Caco-2 (cell line): Measurements from ENCODE around the gene IMPDH2. TPM values are rescaled to one million over a fixed set of nuclear protein-coding genes. Genes with fewer than 3 reads are reported as not detected.

ENCODE experiments used
- Bru-seq: library from RNA; stranded (reverse); fragments of 400-500 nt; gene quantifications from one replicate; lab custom pipeline; 2021; lab: Mats Ljungman, UMichigan
- BruChase-seq, 2 experiments: library from RNA; stranded (reverse); fragments of 400-500 nt; gene quantifications; one replicate each; lab custom pipeline; 2021; lab: Mats Ljungman, UMichigan
- BruUV-seq: library from RNA; stranded (reverse); fragments of 400-500 nt; replicated peaks from 2 replicates; lab custom pipeline; 2021; lab: Mats Ljungman, UMichigan
- CTCF ChIA-PET: fragments of 300-600 bp; sonication (Branson Sonifier 250); formaldehyde crosslinking; loops from one replicate; lab custom pipeline; 2022; ENCODE audit warnings: antibody characterized with exemption; lab: Charles Lee
- POLR2A ChIA-PET: fragments of 300-600 bp; sonication (Branson Sonifier 250); formaldehyde crosslinking; loops from one replicate; lab custom pipeline; 2022; ENCODE audit warnings: antibody characterized with exemption; lab: Charles Lee
- DNase-seq, 2 experiments: peaks; one replicate each; pipeline versions ENCODE4 v3.0.0 to v3.0.0-alpha.2; 2020 to 2022
- H3K27me3 ChIP-seq: replicated peaks from 2 replicates; pipeline ENCODE4 v1.6.0; 2011; ENCODE audit warnings: low read length; ENCODE audit not compliant: control insufficient read depth, insufficient read depth
- H3K36me3 ChIP-seq: 2 replicates; pipeline ENCODE4 v1.5.1; 2011; ENCODE audit warnings: low read length; ENCODE audit not compliant: control insufficient read depth, insufficient read depth
- H3K4me1 ChIP-seq: fragments of 250-450 bp; sonication (Bioruptor Pico); 2 replicates; pipeline ENCODE4 v1.5.1; 2020; ENCODE audit warnings: mild to moderate bottlenecking
- H3K4me3 ChIP-seq: 2 replicates; pipeline ENCODE4 v1.5.1; 2011; ENCODE audit warnings: low read depth, mild to moderate bottlenecking, control low read depth, low read length
- H3K9me3 ChIP-seq: fragments of 250-450 bp; sonication (Bioruptor Pico); 2 replicates; pipeline ENCODE4 v1.5.1; 2020; ENCODE audit warnings: mild to moderate bottlenecking, moderate library complexity
- H3K27ac Mint-ChIP-seq: one replicate; pipeline ENCODE4 v1.8.0; 2022; ENCODE audit warnings: mixed read lengths; ENCODE audit not compliant: unreplicated experiment
- H3K27me3 Mint-ChIP-seq: one replicate; pipeline ENCODE4 v1.8.0; 2022; ENCODE audit warnings: mixed read lengths; ENCODE audit not compliant: insufficient read depth, unreplicated experiment
- H3K36me3 Mint-ChIP-seq: one replicate; pipeline ENCODE4 v1.8.0; 2022; ENCODE audit warnings: mild to moderate bottlenecking, mixed read lengths; ENCODE audit not compliant: insufficient read depth, unreplicated experiment
- H3K4me1 Mint-ChIP-seq: one replicate; pipeline ENCODE4 v1.8.0; 2022; ENCODE audit warnings: low read depth, mixed read lengths; ENCODE audit not compliant: unreplicated experiment
- H3K4me3 Mint-ChIP-seq: one replicate; pipeline ENCODE4 v1.8.0; 2022; ENCODE audit warnings: mild to moderate bottlenecking, moderate library complexity, mixed read lengths; ENCODE audit not compliant: unreplicated experiment
- H3K9me3 Mint-ChIP-seq: one replicate; pipeline ENCODE4 v1.8.0; 2022; ENCODE audit warnings: mixed read lengths; ENCODE audit not compliant: unreplicated experiment
- CTCF ChIP-seq, 2 experiments: fragments of 200-600 bp in 1 of 2; IDR thresholded peaks; 1 replicate in 1 of 2; 2 replicates in 1 of 2; pipeline versions ENCODE4 v1.5.1 to v1.8.0; 2011 to 2022; ENCODE audit warnings: antibody characterized with exemption in 1 of 2, control low read depth in 1 of 2, inconsistent platforms in 1 of 2, low read depth in 1 of 2, low read length in 1 of 2, mild to moderate bottlenecking in 1 of 2, moderate library complexity in 1 of 2; ENCODE audit not compliant: insufficient read depth in 1 of 2, severe bottlenecking in 1 of 2, unreplicated experiment in 1 of 2
- intact Hi-C: fragments of 100-400 bp; cut with micrococcal nuclease; formaldehyde crosslinking; loops from one replicate; pipeline ENCODE4 v1.10.0; 2022; ENCODE audit not compliant: unreplicated experiment
- long read RNA-seq: library from polyadenylated mRNA; stranded (forward); transcript quantifications from one replicate; pipeline ENCODE4 v2.0.0, GENCODE V29; 2022
- total RNA-seq: library from RNA; stranded (reverse); gene quantifications from 2 replicates; pipeline ENCODE4 v1.2.3, GENCODE V29; 2022

Gene IMPDH2
- total RNA-seq: 233 and 240 TPM in 2 replicates
- Bru-seq, nascent RNA: percentile 90 among the genes with signal in this experiment
- percentile 92 among the genes with signal in this experiment for BruChase-seq, experiment 1, labeled RNA remaining after a 2-hour chase
- percentile 97 among the genes with signal in this experiment for BruChase-seq, experiment 2, labeled RNA remaining after a 6-hour chase
- long read RNA-seq, transcript IMPDH2-201 (14 exons, 1,643 nt): major isoform, 207 of 284 reads
- long read RNA-seq, partial matches to known transcripts: 21 of 284 reads
- long read RNA-seq, other reads (novel, unspliced or antisense): 56 of 284 reads

- no peaks in the 10 kb centered on the region for H3K9me3 Mint-ChIP-seq
- no peak for TF ChIP-seq CTCF (IDR thresholded peaks at IDR 0.05; ENCODE audit: insufficient read depth in 1 of 2, low read depth in 1 of 2, low read length in 1 of 2, severe bottlenecking in 1 of 2, unreplicated experiment in 1 of 2)
- peaks cover 93% of the 10 kb centered on the region for H3K36me3 Mint-ChIP-seq
- ChIA-PET POLR2A (interaction anchor here (0.5 to 1.7 kb wide), 14 partner anchors 7 to 446 kb away, joined by 3 to 26 read pairs (median 4); partner anchors contain the start of genes IP6K2, LAMB2, QRICH1 and USP19), CTCF (interaction anchor here (0.5 to 1.0 kb wide), 4 partner anchors 9 to 420 kb away, joined by 3 to 6 read pairs (median 4); partner anchors contain the start of gene QRICH1)
- intact Hi-C loops: loop anchor here (1.0 to 10.0 kb wide), 2 partner anchors 8 to 126 kb away; no protein-coding TSS in a partner anchor
- peak within 1 kb of the TSS; percentile 100 for H3K27ac Mint-ChIP-seq
- Histone ChIP-seq H3K9me3 (no peaks in the 10 kb centered on the region), H3K4me3 (peak within 1 kb of the TSS; percentile 52), H3K4me1 (peaks cover 12% of the 10 kb centered on the region), H3K27me3 (no peaks in the 10 kb centered on the region), H3K36me3 (peaks cover 6% of the 10 kb centered on the region)
- H3K4me3 Mint-ChIP-seq: peak within 1 kb of the TSS; percentile 97
- peaks cover 14% of the 10 kb centered on the region for H3K4me1 Mint-ChIP-seq
- TSS peak; percentile 60 for BruUV-seq
- H3K27me3 Mint-ChIP-seq: no peaks in the 10 kb centered on the region
- DNase-seq: peak; percentile 91 to 94
These were observed at the start of gene IMPDH2 for GRCh38 chr3:49028673-49029562. Gene IMPDH2, minus strand, starts transcription at chr3:49029398. Its CDS starts 48 bp downstream, at chr3:49029350.

- TF ChIP-seq CTCF (IDR thresholded peaks at IDR 0.05; ENCODE audit: insufficient read depth in 1 of 2, low read depth in 1 of 2, low read length in 1 of 2, severe bottlenecking in 1 of 2, unreplicated experiment in 1 of 2): no peak
- Histone ChIP-seq H3K4me1 (no peaks in the 10 kb centered on the region), H3K4me3 (no peak overlapping the region), H3K27me3 (no peaks in the 10 kb centered on the region), H3K9me3 (no peaks in the 10 kb centered on the region), H3K36me3 (no peaks in the 10 kb centered on the region)
- CTCF ChIA-PET: no interaction called here
- Mint-ChIP-seq H3K9me3 (no peaks in the 10 kb centered on the region), H3K27me3 (no peaks in the 10 kb centered on the region), H3K4me1 (peaks cover 6% of the 10 kb centered on the region), H3K27ac (no peak overlapping the region), H3K36me3 (peaks cover 70% of the 10 kb centered on the region), H3K4me3 (no peak overlapping the region)
- BruUV-seq: no TSS peak
- POLR2A ChIA-PET: no interaction called here
- intact Hi-C loops: no loop called here
- DNase-seq: no peak
These were observed 47.4 kb upstream of the IMPDH2 start for GRCh38 chr3:49076646-49077045.

- no peaks in the 10 kb centered on the region for H3K27me3 Mint-ChIP-seq
- DNase-seq: no peak
- peaks cover 6% of the 10 kb centered on the region for H3K4me1 Mint-ChIP-seq
- no peak for TF ChIP-seq CTCF (IDR thresholded peaks at IDR 0.05; ENCODE audit: insufficient read depth in 1 of 2, low read depth in 1 of 2, low read length in 1 of 2, severe bottlenecking in 1 of 2, unreplicated experiment in 1 of 2)
- no peaks in the 10 kb centered on the region for H3K9me3 ChIP-seq
- ChIA-PET CTCF (no interaction called here), POLR2A (no interaction called here)
- H3K27ac Mint-ChIP-seq: no peak overlapping the region
- H3K4me1 ChIP-seq: no peaks in the 10 kb centered on the region
- no peak overlapping the region for H3K4me3 ChIP-seq
- no peak overlapping the region for H3K4me3 Mint-ChIP-seq
- intact Hi-C loops: no loop called here
- no peaks in the 10 kb centered on the region for H3K36me3 ChIP-seq
- no peaks in the 10 kb centered on the region for H3K9me3 Mint-ChIP-seq
- BruUV-seq: no TSS peak
- H3K27me3 ChIP-seq: no peaks in the 10 kb centered on the region
- H3K36me3 Mint-ChIP-seq: peaks cover 76% of the 10 kb centered on the region
These were observed 46.9 kb upstream of the IMPDH2 start for GRCh38 chr3:49076116-49076515.
